SK-N-SH treated with all-trans-retinoic acid at 6 μM for 48 hours (cell line): ENCODE data around the gene C18orf32.

ENCODE experiments used
- ATAC-seq: fragments of 200-7000 bp; cut with Tn5 transposase; 3 replicates; pipeline ENCODE4 v1.9.1; 2020; ENCODE audit warnings: mild to moderate bottlenecking, moderate library complexity
- ARNTL ChIP-seq: fragments of 450-650 bp; formaldehyde crosslinking; IDR thresholded peaks from 2 replicates; pipeline ENCODE4 v1.5.0; 2020; ENCODE audit warnings: low read depth, mild to moderate bottlenecking, moderate library complexity, borderline replicate concordance
- BACH2 ChIP-seq: fragments of 250-450 bp; sonication (Bioruptor Pico); IDR thresholded peaks from 2 replicates; pipeline ENCODE4 v1.9.0; 2021; ENCODE audit warnings: mild to moderate bottlenecking, borderline replicate concordance
- CSDC2 ChIP-seq: fragments of 250-450 bp; sonication (Bioruptor Pico); IDR thresholded peaks from 2 replicates; pipeline ENCODE4 v1.5.0; 2020; ENCODE audit warnings: mild to moderate bottlenecking, moderate library complexity
- ESRRG ChIP-seq: fragments of 250-450 bp; sonication (Bioruptor Pico); IDR thresholded peaks from 2 replicates; pipeline ENCODE4 v1.6.1; 2021; ENCODE audit warnings: mild to moderate bottlenecking
- GLIS3 ChIP-seq: fragments of 250-450 bp; sonication (Bioruptor Pico); IDR thresholded peaks from 2 replicates; pipeline ENCODE4 v1.5.0; 2020; ENCODE audit warnings: mild to moderate bottlenecking, moderate library complexity
- ISL1 ChIP-seq: fragments of 250-450 bp; sonication (Bioruptor Pico); IDR thresholded peaks from 2 replicates; pipeline ENCODE4 v2.1.2; 2022; ENCODE audit warnings: mild to moderate bottlenecking, moderate library complexity
- PPARA ChIP-seq: fragments of 250-450 bp; sonication (Bioruptor Pico); IDR thresholded peaks from 2 replicates; pipeline ENCODE4 v1.5.0; 2020; ENCODE audit warnings: mild to moderate bottlenecking, borderline replicate concordance
- RARB ChIP-seq: fragments of 250-450 bp; sonication (Bioruptor Pico); IDR thresholded peaks from 2 replicates; pipeline ENCODE4 v1.8.0; 2021; ENCODE audit warnings: mild to moderate bottlenecking, moderate library complexity
- SNAI2 ChIP-seq: fragments of 250-450 bp; sonication (Bioruptor Pico); IDR thresholded peaks from 2 replicates; pipeline ENCODE4 v1.5.0; 2020; ENCODE audit warnings: mild to moderate bottlenecking, moderate library complexity
- TCF4 ChIP-seq: fragments of 250-450 bp; sonication (Bioruptor Pico); IDR thresholded peaks from 2 replicates; pipeline ENCODE4 v1.8.0; 2021; ENCODE audit warnings: mild to moderate bottlenecking, moderate library complexity, borderline replicate concordance
- TOX ChIP-seq: fragments of 250-450 bp; sonication (Bioruptor Pico); IDR thresholded peaks from 2 replicates; pipeline ENCODE4 v1.8.0; 2021; ENCODE audit warnings: mild to moderate bottlenecking, moderate library complexity, borderline replicate concordance
- ZC3H10 ChIP-seq: fragments of 250-450 bp; sonication (Bioruptor Pico); IDR thresholded peaks from 2 replicates; pipeline ENCODE4 v1.5.1; 2021; ENCODE audit warnings: mild to moderate bottlenecking, moderate library complexity
- ZFP3 ChIP-seq: fragments of 250-450 bp; sonication (Bioruptor Pico); IDR thresholded peaks from 2 replicates; pipeline ENCODE4 v1.5.0; 2020; ENCODE audit warnings: mild to moderate bottlenecking, moderate library complexity
- ZFP30 ChIP-seq: fragments of 450-650 bp; formaldehyde crosslinking; IDR thresholded peaks from 2 replicates; pipeline ENCODE4 v1.5.0; 2022; ENCODE audit warnings: mild to moderate bottlenecking, moderate library complexity
- ZNF565 ChIP-seq: fragments of 450-650 bp; formaldehyde crosslinking; conservative IDR thresholded peaks from 2 replicates; pipeline ENCODE4 v1.5.0; 2020; ENCODE audit warnings: low read depth, mild to moderate bottlenecking, moderate library complexity
- ZNF70 ChIP-seq: fragments of 450-650 bp; formaldehyde crosslinking; IDR thresholded peaks from 2 replicates; pipeline ENCODE4 v1.5.0; 2020; ENCODE audit warnings: mild to moderate bottlenecking, moderate library complexity
- ZNF8 ChIP-seq: fragments of 450-650 bp; formaldehyde crosslinking; IDR thresholded peaks from 2 replicates; pipeline ENCODE4 v1.5.0; 2020; ENCODE audit warnings: mild to moderate bottlenecking, moderate library complexity
- TF ChIP-seq, protein P1 (sequence below): fragments of 250-450 bp; sonication (Bioruptor Pico); IDR thresholded peaks from 2 replicates; pipeline ENCODE4 v1.5.1; 2021; ENCODE audit warnings: mild to moderate bottlenecking, moderate library complexity
- TF ChIP-seq, protein P2 (sequence below): fragments of 250-450 bp; sonication (Bioruptor Pico); IDR thresholded peaks from 2 replicates; pipeline ENCODE4 v1.8.0; 2020; ENCODE audit warnings: mild to moderate bottlenecking, moderate library complexity, borderline replicate concordance
- TF ChIP-seq, protein P3 (sequence below): fragments of 250-450 bp; sonication (Bioruptor Pico); IDR thresholded peaks from 2 replicates; pipeline ENCODE4 v1.5.1; 2020; ENCODE audit warnings: low read depth, mild to moderate bottlenecking, moderate library complexity
- TF ChIP-seq, protein P4 (sequence below): fragments of 250-450 bp; sonication (Bioruptor Pico); IDR thresholded peaks from 2 replicates; pipeline ENCODE4 v1.5.0; 2020; ENCODE audit warnings: mild to moderate bottlenecking, moderate library complexity
- TF ChIP-seq, protein P5 (sequence below): fragments of 250-450 bp; sonication (Bioruptor Pico); IDR thresholded peaks from 2 replicates; pipeline ENCODE4 v1.8.0; 2021; ENCODE audit warnings: low read depth, mild to moderate bottlenecking, moderate library complexity, borderline replicate concordance

C18orf32 gene

DNA sequence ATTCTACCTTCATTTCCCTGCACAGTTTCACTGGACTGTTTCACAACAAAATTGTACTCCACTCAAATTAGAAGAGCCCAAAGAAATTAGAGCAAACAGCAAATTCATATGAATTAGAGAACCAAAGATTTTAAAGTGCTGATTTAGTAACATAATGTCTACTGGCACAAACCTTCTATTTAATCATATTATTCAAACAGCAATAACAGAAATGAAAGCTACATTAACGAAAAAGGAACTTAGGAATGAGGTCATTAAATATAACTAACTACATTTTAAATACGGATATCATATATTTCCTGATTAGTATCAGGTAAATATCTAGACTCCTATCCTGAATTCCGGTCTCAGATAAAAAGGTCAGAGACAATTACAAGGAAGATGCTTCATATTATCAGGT, 5.1 kb downstream of the C18orf32 start:
- no peak for ATAC-seq

DNA sequence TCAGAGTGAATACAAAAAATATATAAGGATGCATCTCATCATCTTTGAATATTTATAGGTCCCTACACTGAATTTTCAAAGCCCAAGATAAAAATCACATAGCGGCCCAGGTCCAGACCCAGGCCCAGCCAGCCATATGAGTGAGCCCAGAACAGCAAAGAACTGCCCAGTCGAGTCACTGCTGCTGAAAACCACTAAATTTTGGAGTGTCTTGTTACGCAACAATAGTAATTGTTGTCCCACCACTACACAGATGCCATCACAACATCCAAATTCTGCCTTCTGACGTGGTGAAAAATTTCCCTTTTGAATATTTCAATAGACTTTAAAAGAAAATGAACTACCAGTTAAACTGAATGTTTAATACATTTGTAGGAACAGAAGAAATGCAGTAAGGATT, 5.7 kb downstream of the C18orf32 start:
- no peak for ATAC-seq

More for the DNA sequence above, 5.1 kb downstream of the C18orf32 start:
- TF ChIP-seq ZC3H10 (CRISPR knock-in tag), result no peak
- no peak for TF ChIP-seq BACH2 (CRISPR knock-in tag)
- TF ChIP-seq ESRRG (CRISPR knock-in tag), result no peak
- no peak for TF ChIP-seq CSDC2
- TF ChIP-seq RARB (CRISPR knock-in tag), result no peak
- no peak for TF ChIP-seq ZNF565
- TF ChIP-seq, protein P1, sequence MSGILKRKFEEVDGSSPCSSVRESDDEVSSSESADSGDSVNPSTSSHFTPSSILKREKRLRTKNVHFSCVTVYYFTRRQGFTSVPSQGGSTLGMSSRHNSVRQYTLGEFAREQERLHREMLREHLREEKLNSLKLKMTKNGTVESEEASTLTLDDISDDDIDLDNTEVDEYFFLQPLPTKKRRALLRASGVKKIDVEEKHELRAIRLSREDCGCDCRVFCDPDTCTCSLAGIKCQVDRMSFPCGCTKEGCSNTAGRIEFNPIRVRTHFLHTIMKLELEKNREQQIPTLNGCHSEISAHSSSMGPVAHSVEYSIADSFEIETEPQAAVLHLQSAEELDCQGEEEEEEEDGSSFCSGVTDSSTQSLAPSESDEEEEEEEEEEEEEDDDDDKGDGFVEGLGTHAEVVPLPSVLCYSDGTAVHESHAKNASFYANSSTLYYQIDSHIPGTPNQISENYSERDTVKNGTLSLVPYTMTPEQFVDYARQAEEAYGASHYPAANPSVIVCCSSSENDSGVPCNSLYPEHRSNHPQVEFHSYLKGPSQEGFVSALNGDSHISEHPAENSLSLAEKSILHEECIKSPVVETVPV (CRISPR knock-in tag), result peak; percentile 45; the same call in 1 of the 2 replicates
- TF ChIP-seq ZFP30 (CRISPR knock-in tag), result no peak
- no peak for TF ChIP-seq TCF4 (CRISPR knock-in tag)
- no peak for TF ChIP-seq SNAI2 (CRISPR knock-in tag)
- TF ChIP-seq, protein P2, sequence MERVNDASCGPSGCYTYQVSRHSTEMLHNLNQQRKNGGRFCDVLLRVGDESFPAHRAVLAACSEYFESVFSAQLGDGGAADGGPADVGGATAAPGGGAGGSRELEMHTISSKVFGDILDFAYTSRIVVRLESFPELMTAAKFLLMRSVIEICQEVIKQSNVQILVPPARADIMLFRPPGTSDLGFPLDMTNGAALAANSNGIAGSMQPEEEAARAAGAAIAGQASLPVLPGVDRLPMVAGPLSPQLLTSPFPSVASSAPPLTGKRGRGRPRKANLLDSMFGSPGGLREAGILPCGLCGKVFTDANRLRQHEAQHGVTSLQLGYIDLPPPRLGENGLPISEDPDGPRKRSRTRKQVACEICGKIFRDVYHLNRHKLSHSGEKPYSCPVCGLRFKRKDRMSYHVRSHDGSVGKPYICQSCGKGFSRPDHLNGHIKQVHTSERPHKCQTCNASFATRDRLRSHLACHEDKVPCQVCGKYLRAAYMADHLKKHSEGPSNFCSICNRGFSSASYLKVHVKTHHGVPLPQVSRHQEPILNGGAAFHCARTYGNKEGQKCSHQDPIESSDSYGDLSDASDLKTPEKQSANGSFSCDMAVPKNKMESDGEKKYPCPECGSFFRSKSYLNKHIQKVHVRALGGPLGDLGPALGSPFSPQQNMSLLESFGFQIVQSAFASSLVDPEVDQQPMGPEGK (CRISPR knock-in tag), result no peak
- TF ChIP-seq ZNF70 (CRISPR knock-in tag), result no peak
- no peak for TF ChIP-seq ZFP3 (CRISPR knock-in tag)
- no peak for TF ChIP-seq PPARA (CRISPR knock-in tag)
- TF ChIP-seq ISL1 (CRISPR knock-in tag), result peak; percentile 76
- TF ChIP-seq GLIS3 (CRISPR knock-in tag), result no peak
- TF ChIP-seq, protein P3, sequence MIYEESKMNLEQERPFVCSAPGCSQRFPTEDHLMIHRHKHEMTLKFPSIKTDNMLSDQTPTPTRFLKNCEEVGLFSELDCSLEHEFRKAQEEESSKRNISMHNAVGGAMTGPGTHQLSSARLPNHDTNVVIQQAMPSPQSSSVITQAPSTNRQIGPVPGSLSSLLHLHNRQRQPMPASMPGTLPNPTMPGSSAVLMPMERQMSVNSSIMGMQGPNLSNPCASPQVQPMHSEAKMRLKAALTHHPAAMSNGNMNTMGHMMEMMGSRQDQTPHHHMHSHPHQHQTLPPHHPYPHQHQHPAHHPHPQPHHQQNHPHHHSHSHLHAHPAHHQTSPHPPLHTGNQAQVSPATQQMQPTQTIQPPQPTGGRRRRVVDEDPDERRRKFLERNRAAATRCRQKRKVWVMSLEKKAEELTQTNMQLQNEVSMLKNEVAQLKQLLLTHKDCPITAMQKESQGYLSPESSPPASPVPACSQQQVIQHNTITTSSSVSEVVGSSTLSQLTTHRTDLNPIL, result peak; percentile 43; the same call in 1 of the 2 replicates
- no peak for TF ChIP-seq ZNF8 (CRISPR knock-in tag)
- TF ChIP-seq, protein P4, sequence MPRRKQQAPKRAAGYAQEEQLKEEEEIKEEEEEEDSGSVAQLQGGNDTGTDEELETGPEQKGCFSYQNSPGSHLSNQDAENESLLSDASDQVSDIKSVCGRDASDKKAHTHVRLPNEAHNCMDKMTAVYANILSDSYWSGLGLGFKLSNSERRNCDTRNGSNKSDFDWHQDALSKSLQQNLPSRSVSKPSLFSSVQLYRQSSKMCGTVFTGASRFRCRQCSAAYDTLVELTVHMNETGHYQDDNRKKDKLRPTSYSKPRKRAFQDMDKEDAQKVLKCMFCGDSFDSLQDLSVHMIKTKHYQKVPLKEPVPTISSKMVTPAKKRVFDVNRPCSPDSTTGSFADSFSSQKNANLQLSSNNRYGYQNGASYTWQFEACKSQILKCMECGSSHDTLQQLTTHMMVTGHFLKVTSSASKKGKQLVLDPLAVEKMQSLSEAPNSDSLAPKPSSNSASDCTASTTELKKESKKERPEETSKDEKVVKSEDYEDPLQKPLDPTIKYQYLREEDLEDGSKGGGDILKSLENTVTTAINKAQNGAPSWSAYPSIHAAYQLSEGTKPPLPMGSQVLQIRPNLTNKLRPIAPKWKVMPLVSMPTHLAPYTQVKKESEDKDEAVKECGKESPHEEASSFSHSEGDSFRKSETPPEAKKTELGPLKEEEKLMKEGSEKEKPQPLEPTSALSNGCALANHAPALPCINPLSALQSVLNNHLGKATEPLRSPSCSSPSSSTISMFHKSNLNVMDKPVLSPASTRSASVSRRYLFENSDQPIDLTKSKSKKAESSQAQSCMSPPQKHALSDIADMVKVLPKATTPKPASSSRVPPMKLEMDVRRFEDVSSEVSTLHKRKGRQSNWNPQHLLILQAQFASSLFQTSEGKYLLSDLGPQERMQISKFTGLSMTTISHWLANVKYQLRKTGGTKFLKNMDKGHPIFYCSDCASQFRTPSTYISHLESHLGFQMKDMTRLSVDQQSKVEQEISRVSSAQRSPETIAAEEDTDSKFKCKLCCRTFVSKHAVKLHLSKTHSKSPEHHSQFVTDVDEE (CRISPR knock-in tag), result no peak
- TF ChIP-seq TOX (CRISPR knock-in tag), result no peak
- TF ChIP-seq, protein P5, sequence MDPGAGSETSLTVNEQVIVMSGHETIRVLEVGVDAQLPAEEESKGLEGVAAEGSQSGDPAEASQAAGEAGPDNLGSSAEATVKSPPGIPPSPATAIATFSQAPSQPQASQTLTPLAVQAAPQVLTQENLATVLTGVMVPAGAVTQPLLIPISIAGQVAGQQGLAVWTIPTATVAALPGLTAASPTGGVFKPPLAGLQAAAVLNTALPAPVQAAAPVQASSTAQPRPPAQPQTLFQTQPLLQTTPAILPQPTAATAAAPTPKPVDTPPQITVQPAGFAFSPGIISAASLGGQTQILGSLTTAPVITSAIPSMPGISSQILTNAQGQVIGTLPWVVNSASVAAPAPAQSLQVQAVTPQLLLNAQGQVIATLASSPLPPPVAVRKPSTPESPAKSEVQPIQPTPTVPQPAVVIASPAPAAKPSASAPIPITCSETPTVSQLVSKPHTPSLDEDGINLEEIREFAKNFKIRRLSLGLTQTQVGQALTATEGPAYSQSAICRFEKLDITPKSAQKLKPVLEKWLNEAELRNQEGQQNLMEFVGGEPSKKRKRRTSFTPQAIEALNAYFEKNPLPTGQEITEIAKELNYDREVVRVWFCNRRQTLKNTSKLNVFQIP (CRISPR knock-in tag), result no peak
- TF ChIP-seq ARNTL, result no peak

More for the DNA sequence above, 5.7 kb downstream of the C18orf32 start:
- TF ChIP-seq ESRRG (CRISPR knock-in tag), result no peak
- no peak for TF ChIP-seq ZFP3 (CRISPR knock-in tag)
- TF ChIP-seq, protein P5 (CRISPR knock-in tag), result no peak
